ENCODE data around the gene IMMP2L.
"Not testable (repeated sequence)": the region's sequence is repeated elsewhere in the genome, so short reads cannot be mapped to it uniquely, and the experiment has no call there.

IMMP2L gene

GRCh38 chr7:110675383-110676103, 886.7 kb downstream of the IMMP2L start:
- no peak for DNase-seq

- DNase-seq = no peak
Measured at GRCh38 chr7:110673148-110673547, 889.1 kb downstream of the IMMP2L start.

GRCh38 chr7:110669410-110669809, 892.9 kb downstream of the IMMP2L start:
- DNase-seq = no peak

GRCh38 chr7:110664803-110665202, 897.5 kb downstream of the IMMP2L start:
- no peak for DNase-seq

- not testable (repeated sequence) for DNase-seq
Measured at GRCh38 chr7:110660637-110661036, 901.7 kb downstream of the IMMP2L start.

GRCh38 chr7:110650328-110650727, 912.0 kb downstream of the IMMP2L start:
- no peak for DNase-seq

- DNase-seq = no peak
Measured at GRCh38 chr7:110647266-110647665, 915.0 kb downstream of the IMMP2L start.

- DNase-seq = no peak
Measured at GRCh38 chr7:110646804-110647203, 915.5 kb downstream of the IMMP2L start.

GRCh38 chr7:110645616-110646015, 916.7 kb downstream of the IMMP2L start:
- no peak for DNase-seq

- no peak for DNase-seq
Measured at GRCh38 chr7:110645060-110645459, 917.2 kb downstream of the IMMP2L start.

- no peak for DNase-seq
Measured at GRCh38 chr7:110637252-110637651, 925.0 kb downstream of the IMMP2L start.

GRCh38 chr7:110633313-110633712, 929.0 kb downstream of the IMMP2L start:
- DNase-seq = no peak

GRCh38 chr7:110626414-110626813, 935.9 kb downstream of the IMMP2L start:
- no peak for DNase-seq

GRCh38 chr7:110625294-110625693, 937.0 kb downstream of the IMMP2L start:
- DNase-seq = no peak

- DNase-seq = no peak
Measured at GRCh38 chr7:110623436-110623835, 938.9 kb downstream of the IMMP2L start.

GRCh38 chr7:110621289-110621688, 941.0 kb downstream of the IMMP2L start:
- DNase-seq = no peak

- DNase-seq = no peak
Measured at GRCh38 chr7:110620110-110620735, 942.1 kb downstream of the IMMP2L start.
